ENCODE measurements around the gene DPH6.

DPH6 gene

DNA sequence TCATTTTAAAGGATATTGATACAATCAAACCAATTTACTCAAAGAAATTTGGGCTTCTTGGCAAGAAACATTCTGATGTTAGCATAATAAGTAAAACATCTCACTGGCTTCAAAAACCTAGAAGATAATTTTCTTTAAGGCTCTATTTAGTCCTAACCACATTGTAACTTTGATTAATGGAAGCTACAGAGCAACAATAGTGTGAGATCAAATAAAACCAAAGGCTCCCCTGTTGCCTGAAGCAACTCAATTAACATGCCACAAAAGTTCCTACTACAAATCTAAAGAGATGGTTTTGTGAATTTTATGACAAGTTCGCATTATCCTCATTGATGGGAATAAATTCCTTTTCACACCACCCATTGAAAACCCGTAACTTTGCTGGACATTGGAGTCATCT lies 5.9 kb downstream of the DPH6 start:
- DNase-seq = no peak

GRCh38 chr15:35535365-35535916 lies 10.5 kb downstream of the DPH6 start:
- DNase-seq = no peak

DNA sequence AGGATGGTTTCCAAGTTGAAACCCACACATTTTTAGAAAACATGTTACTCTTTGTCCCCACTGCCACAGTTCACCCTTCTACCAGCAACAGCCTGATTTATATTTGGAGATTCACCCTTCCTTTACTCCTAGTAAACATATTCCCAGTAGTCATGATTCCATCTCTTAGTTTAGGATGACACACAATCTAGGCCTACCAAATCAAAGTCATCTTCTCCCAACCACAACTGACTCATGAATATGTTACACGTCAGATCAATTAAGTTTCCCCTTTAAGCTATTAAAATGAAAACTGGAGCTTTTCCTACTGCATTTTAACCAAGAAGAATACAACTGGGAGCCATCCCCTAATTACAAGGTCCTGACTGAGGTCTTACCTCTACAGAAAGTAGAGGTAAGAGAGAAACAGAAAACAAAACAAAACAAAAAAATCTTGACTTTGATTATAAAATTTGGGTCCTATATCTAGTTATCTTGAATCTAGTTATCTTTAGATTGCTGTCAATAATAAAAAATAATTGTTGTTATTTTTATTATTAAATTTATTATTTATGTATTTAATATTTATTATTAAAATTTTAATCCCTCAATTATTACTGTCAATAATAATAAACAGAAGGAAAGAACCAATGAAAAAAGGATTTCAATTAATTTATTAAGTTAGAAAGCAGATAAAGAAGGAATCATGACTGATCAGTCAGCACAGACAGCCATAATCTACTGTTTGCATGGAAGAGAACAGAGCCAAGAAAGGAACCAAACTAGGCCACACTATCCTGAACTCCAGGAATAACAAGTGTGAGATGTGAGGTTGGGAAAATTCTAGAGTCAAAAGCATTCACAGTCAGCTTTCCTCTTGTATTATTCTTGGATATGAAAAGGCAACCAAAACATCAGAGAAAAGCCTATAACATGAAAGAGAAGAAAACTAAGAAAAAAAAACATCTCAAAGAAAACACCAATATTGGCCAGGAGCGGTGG lies 12.5 kb downstream of the DPH6 start:
- no peak for DNase-seq

DNA sequence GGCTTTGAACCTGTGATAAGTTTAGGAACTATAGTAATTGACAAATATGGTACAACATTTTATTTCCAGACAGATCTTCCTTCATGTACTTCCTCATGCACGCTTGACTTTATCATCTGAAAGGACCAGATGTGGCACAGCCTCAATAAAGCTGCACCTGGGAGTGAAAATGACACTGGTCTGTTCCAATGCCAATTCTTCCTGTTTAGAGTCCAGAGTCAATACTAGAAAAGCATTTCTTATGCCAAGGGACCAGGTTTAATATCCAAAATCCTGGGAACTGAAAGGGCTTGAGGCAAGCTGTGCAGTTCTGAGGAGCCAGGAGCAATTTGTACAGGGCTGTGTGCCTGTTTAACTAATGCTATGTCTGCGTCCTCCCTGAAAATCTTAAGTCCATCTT lies 15.3 kb downstream of the DPH6 start:
- no peak for DNase-seq

DNA sequence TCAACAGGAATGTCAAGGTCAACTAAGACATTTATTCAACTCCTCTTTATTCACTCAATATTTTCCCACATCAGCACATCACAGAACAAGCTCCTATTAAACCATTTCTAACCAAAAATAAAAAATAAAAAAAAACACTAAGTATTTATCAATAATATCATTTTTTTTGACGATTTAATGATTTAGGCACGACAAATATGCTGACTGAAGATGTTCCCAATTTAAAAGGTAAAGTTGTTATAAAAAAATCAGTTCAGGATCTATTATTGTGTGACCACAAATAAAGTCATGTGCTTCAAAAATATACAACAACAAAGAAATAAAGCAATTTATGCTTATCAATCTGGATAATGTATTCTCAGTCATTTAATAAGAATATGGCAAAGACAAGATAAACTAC lies 16.2 kb downstream of the DPH6 start:
- no peak for DNase-seq

DNA sequence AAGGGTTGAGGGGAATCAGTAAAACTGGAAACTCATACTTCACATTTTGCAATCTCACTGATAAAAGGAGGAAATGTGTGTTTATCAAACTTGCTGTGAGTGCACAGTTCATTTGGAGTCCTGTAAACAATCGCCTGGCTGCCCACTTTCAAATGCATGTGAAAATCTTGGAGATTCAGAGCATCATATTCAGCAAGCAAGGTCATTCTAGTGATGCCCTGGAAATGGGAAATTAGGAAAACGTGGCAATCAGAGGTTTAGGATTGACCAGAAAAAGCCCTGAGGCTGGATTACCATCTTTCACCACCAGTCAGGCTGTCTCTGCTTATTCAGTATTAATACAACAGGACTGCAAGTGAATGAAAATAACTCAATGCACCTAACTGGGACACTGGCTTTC lies 23.9 kb downstream of the DPH6 start:
- DNase-seq = no peak

DNA sequence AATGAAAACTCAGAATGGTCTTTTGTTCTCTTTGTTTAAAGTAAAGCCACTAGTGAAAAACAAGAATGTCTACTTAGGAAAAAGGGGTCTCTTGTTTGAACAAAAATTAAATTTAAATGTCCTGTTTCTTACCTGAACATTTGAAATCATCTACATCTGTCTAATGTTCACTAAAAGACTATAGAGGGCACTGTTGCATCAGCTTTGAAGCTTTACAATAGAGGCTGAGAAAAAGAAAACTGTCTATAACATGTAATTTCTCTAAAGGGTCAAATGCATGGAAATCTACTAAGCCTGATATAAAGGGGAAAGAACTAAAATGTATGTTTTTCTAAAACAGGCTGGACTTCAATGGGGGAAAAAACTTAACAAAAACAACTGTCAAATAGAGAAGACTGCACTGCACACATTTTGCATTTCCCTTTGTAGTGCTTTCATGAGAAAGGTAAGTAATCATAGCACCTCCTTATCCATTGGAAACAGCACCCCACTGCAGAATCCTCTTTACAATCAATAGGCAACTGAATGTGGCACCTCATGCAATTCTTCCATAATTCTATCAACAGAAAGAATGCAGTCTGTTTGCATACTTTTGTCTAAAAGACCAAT lies 26.3 kb downstream of the DPH6 start:
- DNase-seq = peak; percentile 67

DNA sequence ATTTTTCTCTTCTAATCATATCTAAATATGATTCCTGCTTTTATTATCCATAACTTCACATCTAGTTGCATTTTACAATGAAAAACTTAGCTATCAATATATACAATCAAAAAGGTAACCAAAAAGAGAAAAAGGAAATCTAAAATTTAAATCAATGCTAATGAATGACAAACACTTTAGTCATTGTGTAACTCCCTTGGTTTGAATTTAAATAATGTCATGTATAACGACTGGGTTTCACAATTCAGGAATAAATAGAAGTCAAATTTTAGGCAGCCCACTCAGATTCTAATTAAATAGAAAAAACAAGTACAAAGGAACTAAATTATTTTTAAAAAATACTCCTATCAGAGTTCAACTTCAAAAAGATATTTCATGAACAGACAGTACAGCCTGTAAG lies 26.9 kb downstream of the DPH6 start:
- no peak for DNase-seq

- DNase-seq = no peak
These were observed 31.2 kb downstream of the DPH6 start for GRCh38 chr15:35514759-35515158.

- DNase-seq = no peak
These were observed 37.9 kb downstream of the DPH6 start for GRCh38 chr15:35507932-35508638.

GRCh38 chr15:35506272-35506870 lies 39.6 kb downstream of the DPH6 start:
- DNase-seq = peak; percentile 67

DNA sequence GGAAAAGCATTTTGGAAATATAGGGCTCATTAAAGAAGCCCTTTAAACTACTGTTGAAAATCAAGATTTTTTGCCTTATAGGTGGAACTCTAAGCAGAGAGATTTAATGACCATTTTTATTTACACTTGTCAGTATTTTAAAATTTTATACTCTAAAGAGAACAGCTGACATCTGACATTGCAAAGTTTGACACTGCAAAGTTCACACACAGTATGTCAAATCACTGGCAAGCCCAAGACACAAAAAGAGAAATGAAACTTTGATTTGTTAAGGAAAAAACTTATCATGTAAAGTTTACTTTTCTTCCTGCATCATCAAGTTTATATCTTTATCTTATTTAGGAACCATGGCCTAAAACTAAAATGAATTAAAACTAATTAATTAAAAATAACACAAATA lies 40.2 kb downstream of the DPH6 start:
- DNase-seq = no peak

- peak; percentile 2 for DNase-seq
These were observed 40.8 kb downstream of the DPH6 start for GRCh38 chr15:35505141-35505540.

DNA sequence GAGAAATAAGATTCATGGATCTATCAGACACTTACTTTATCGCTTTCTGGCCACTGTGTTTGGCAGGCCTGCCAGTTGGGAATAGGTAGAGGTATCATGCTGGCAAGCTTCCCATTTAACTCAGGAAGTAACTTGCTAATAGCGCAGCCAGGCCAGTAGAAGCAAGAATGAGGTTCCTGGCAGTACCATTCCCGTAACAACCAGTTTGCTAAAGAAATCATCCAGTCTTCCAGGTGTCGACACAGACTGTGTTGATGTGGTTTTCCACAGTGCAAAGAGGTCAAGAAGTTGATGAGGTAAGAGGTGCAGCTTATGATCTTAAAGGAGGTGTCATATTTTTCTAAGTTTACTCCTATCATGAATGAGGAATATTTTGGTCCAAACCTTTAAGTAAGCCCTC lies 46.2 kb downstream of the DPH6 start:
- no peak for DNase-seq

DNA sequence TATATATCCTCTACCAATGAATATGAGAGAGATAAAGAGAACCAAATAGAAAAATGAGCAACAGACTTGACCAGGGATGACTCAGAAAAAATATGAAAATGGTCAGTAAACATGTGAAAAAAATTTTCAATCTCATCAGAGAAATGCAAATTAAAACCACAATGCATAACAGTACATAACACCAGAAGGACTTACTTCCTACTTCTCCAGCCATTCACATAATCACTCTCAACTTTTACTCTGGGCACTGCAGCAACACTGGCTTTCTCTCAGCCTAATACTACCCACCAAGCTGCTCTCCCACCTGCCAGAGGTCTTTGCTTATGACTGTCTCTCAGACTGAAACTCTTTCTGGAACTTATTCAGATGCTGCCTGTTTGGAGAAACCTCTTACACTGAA lies 49.4 kb downstream of the DPH6 start:
- DNase-seq = peak; percentile 12

DNA sequence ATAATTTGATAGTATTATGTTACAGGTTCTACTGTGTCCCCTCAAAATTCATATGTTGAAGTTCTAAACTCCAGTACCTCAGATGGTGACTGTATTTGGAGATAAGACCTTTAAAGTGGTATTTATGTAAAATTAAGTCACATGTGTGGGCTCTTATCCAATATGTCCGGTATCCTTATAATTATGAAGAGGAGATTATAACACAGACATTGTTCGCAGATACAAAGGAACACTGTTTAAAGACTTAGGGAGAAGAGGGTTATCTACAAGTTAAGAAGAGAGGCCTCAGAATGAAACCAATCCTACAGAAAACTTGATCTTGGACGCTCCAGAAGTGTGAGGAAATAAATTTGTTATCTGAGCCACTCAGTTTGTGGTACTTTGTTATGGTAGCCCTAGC lies 50.9 kb downstream of the DPH6 start:
- no peak for DNase-seq

GRCh38 chr15:35491999-35492398 lies 54.0 kb downstream of the DPH6 start:
- DNase-seq = no peak

DNA sequence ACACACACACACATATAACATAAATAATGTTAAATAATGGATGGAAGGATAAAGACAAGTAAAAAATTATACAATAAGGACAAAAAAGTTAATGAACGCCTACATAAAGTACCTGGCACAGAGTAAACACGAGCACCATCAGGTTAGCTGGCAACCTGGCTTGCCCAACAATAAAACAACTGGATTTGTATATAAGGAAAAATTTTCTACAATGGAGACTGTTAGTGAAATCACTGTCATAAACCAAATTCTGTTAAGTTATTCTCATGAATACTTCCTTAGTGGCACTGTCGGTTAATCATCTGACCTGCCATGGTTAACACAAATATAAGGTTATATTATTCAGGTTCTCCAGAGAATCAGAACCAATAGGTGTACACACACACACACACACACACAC lies 54.8 kb downstream of the DPH6 start:
- no peak for DNase-seq

DNA sequence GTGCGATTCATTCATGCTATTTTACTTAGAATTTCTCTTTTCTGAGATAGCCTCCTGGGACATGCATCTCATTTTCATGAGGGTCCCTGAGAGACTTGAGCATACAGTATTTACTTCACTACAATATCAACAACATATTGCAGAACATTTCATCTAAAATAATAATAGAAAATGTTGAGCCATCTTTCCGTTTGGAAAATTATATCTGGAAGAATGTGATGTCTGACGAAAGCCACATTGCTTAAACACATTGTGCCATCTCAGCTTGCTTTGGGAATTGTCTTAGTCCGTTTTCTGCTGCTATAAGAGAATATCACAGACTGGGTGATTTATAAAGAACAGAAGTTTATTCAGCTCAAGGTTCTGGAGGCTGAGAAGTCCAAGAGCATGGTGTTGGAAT lies 55.5 kb downstream of the DPH6 start:
- DNase-seq = no peak

DNA sequence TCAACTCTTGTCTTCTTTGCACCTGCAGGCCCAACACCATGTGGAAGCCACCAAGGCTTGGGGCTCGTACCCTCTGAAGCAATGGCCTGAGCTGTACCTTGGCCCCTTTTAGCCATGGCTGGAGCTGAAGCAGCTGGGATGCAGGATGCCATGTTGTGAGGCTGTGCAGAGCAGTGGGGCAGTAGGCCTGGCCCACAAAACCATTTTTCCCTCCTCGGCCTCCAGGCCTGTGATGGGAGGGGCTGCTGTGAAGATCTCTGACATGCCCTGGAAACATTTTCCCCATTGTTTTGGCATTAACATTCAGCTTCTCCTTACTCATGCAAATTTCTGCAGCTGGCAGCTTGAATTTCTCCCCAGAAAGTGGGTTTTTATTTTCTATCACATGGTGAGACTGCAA lies 58.5 kb downstream of the DPH6 start:
- DNase-seq = no peak

GRCh38 chr15:35486296-35486695 lies 59.7 kb downstream of the DPH6 start:
- no peak for DNase-seq

GRCh38 chr15:35485411-35485810 lies 60.6 kb downstream of the DPH6 start:
- no peak for DNase-seq

All from DMS53 (cell line).